GM23338 (cell line): ENCODE measurements around the gene DIP2C. TPM values are rescaled to one million over a fixed set of nuclear protein-coding genes. Genes with fewer than 3 reads are reported as not detected.

Experiments used
- ATAC-seq: fragments of 200-7000 bp; cut with Tn5 transposase; 3 replicates; pipeline ENCODE4 v1.9.1; 2020
- DNase-seq: peaks from one replicate; pipeline ENCODE4 v3.0.0-alpha.2; 2015; ENCODE audit warnings: low spot score
- H2AFZ ChIP-seq: fragments of 200-600 bp; sonication (generic); 2 replicates; pipeline ENCODE4 v1.8.0; 2016; ENCODE audit warnings: antibody characterized with exemption, mild to moderate bottlenecking, moderate library complexity
- H3F3A ChIP-seq: fragments of 200-600 bp; sonication (generic); replicated peaks from 2 replicates; pipeline ENCODE4 v1.8.0; 2017; ENCODE audit warnings: antibody characterized with exemption, mixed run types, low read depth
- H3K27ac ChIP-seq: fragments of 200-600 bp; sonication (generic); 2 replicates; pipeline ENCODE4 v1.6.1; 2016; ENCODE audit warnings: low read depth
- H3K27me3 ChIP-seq: fragments of 200-600 bp; sonication (generic); 2 replicates; pipeline ENCODE4 v1.8.0; 2016; ENCODE audit warnings: mild to moderate bottlenecking, mixed run types, moderate library complexity; ENCODE audit not compliant: insufficient read depth
- H3K36me3 ChIP-seq: fragments of 200-600 bp; sonication (generic); 2 replicates; pipeline ENCODE4 v1.8.0; 2016; ENCODE audit warnings: mild to moderate bottlenecking; ENCODE audit not compliant: insufficient read depth
- H3K4me1 ChIP-seq: fragments of 200-600 bp; sonication (generic); 2 replicates; pipeline ENCODE4 v1.8.0; 2016; ENCODE audit warnings: mild to moderate bottlenecking, moderate library complexity; ENCODE audit not compliant: insufficient read depth
- H3K4me2 ChIP-seq: fragments of 200-600 bp; sonication (generic); 2 replicates; pipeline ENCODE4 v1.7.1; 2017; ENCODE audit warnings: mixed run types
- H3K4me3 ChIP-seq: fragments of 200-600 bp; sonication (generic); 2 replicates; pipeline ENCODE4 v1.6.1; 2016; ENCODE audit warnings: mixed run types
- H3K79me2 ChIP-seq: fragments of 200-600 bp; sonication (generic); replicated peaks from 2 replicates; pipeline ENCODE4 v1.8.0; 2017; ENCODE audit warnings: mild to moderate bottlenecking; ENCODE audit not compliant: insufficient read depth
- H3K9me2 ChIP-seq: fragments of 200-600 bp; sonication (generic); 2 replicates; pipeline ENCODE4 v1.8.0; 2017; ENCODE audit not compliant: insufficient read depth
- H4K20me1 ChIP-seq: fragments of 200-600 bp; sonication (generic); replicated peaks from 2 replicates; pipeline ENCODE4 v1.8.0; 2017; ENCODE audit warnings: mild to moderate bottlenecking; ENCODE audit not compliant: insufficient read depth
- H3K27ac Mint-ChIP-seq: 2 replicates; pipeline ENCODE4 v1.8.0; 2020; ENCODE audit warnings: inconsistent platforms, mild to moderate bottlenecking, moderate library complexity, mixed read lengths
- H3K27me3 Mint-ChIP-seq: 3 replicates; pipeline ENCODE4 v1.8.0; 2022; ENCODE audit warnings: low read depth, mild to moderate bottlenecking, moderate library complexity, mixed read lengths, inconsistent platforms; ENCODE audit not compliant: insufficient read depth, poor library complexity
- H3K36me3 Mint-ChIP-seq: 3 replicates; pipeline ENCODE4 v1.8.0; 2021; ENCODE audit warnings: low read depth, mild to moderate bottlenecking, inconsistent platforms, moderate library complexity, mixed read lengths
- H3K4me1 Mint-ChIP-seq: 3 replicates; pipeline ENCODE4 v1.8.0; 2020; ENCODE audit warnings: mild to moderate bottlenecking, inconsistent platforms, mixed read lengths
- H3K4me3 Mint-ChIP-seq: 3 replicates; pipeline ENCODE4 v1.8.0; 2021; ENCODE audit warnings: moderate library complexity, mild to moderate bottlenecking, inconsistent platforms, mixed read lengths
- H3K9me3 Mint-ChIP-seq: 3 replicates; pipeline ENCODE4 v1.8.0; 2020; ENCODE audit warnings: moderate library complexity, mild to moderate bottlenecking, inconsistent platforms, mixed read lengths
- CREB1 ChIP-seq: fragments of 250-450 bp; sonication (Bioruptor Pico); IDR thresholded peaks from 2 replicates; pipeline ENCODE4 v1.5.0; 2020; ENCODE audit warnings: low read depth, mild to moderate bottlenecking, moderate library complexity
- CTCF ChIP-seq, 2 experiments: fragments of 200-600 bp in 1 of 2; sonication (generic) in 1 of 2; conservative IDR thresholded peaks; 2 replicates each; pipeline versions ENCODE4 v1.5.1 to v1.6.1; 2016 to 2017; ENCODE audit warnings: antibody characterized with exemption in 2 of 2, low read depth in 2 of 2, mild to moderate bottlenecking in 2 of 2, moderate library complexity in 1 of 2
- ETS1 ChIP-seq: IDR thresholded peaks from 2 replicates; pipeline ENCODE4 v1.6.1; 2016; ENCODE audit warnings: antibody characterized with exemption
- EZH2 ChIP-seq: fragments of 200-600 bp; sonication (generic); IDR thresholded peaks from one replicate; pipeline ENCODE4 v1.8.0; 2017; ENCODE audit warnings: antibody characterized with exemption, mild to moderate bottlenecking, low read depth; ENCODE audit not compliant: unreplicated experiment
- EZH2phosphoT487 ChIP-seq: fragments of 200-600 bp; sonication (generic); IDR thresholded peaks from one replicate; pipeline ENCODE4 v1.8.1; 2018; ENCODE audit warnings: antibody characterized with exemption; ENCODE audit not compliant: unreplicated experiment
- JUNB ChIP-seq: IDR thresholded peaks from one replicate; pipeline ENCODE4 v1.6.1; 2016; ENCODE audit warnings: antibody characterized with exemption; ENCODE audit not compliant: unreplicated experiment
- NANOG ChIP-seq: IDR thresholded peaks from 2 replicates; pipeline ENCODE4 v1.6.1; 2016; ENCODE audit warnings: antibody characterized with exemption, borderline replicate concordance
- POLR2AphosphoS5 ChIP-seq: IDR thresholded peaks from 2 replicates; pipeline ENCODE4 v1.6.1; 2016; ENCODE audit warnings: antibody characterized with exemption, low read depth
- REST ChIP-seq: IDR thresholded peaks from one replicate; pipeline ENCODE4 v1.6.1; 2018; ENCODE audit warnings: antibody characterized with exemption; ENCODE audit not compliant: unreplicated experiment
- STAT1 ChIP-seq: IDR thresholded peaks from one replicate; pipeline ENCODE4 v1.6.1; 2016; ENCODE audit warnings: antibody characterized with exemption; ENCODE audit not compliant: unreplicated experiment
- ZNF114 ChIP-seq: fragments of 250-450 bp; sonication (Bioruptor Pico); IDR thresholded peaks from 2 replicates; pipeline ENCODE4 v1.5.0; 2020; ENCODE audit warnings: mild to moderate bottlenecking, moderate library complexity
- ZNF331 ChIP-seq: fragments of 250-450 bp; sonication (Bioruptor Pico); IDR thresholded peaks from 2 replicates; pipeline ENCODE4 v1.5.0; 2020; ENCODE audit warnings: low read depth, mild to moderate bottlenecking, moderate library complexity
- ZNF462 ChIP-seq: fragments of 250-450 bp; sonication (Bioruptor Pico); IDR thresholded peaks from 2 replicates; pipeline ENCODE4 v1.5.0; 2020; ENCODE audit warnings: mild to moderate bottlenecking, moderate library complexity
- polyA plus RNA-seq: library from polyadenylated mRNA; unstranded; fragments of >200 nt; fragmentation: Nextera tagmentation; extraction: Ambion mirVana; gene quantifications from 2 replicates; pipeline ENCODE4 v1.2.1, GENCODE V29; 2016
- total RNA-seq: library from RNA; depleted of rRNA; stranded (reverse); fragments of >200 nt; shearing (Covaris generic); gene quantifications from 2 replicates; pipeline ENCODE4 v1.2.3, GENCODE V29; 2014

The DIP2C gene
- total and polyA plus RNA-seq, 2 experiments from 2014 or later = 5.1 to 7.7 TPM

GRCh38 chr10:641149-642010 lies 48.1 kb downstream of the DIP2C start:
- Histone ChIP-seq H3K4me3 (no peak overlapping the region), H3F3A (no peaks in the 10 kb centered on the region), H2AFZ (no peak overlapping the region), H3K4me2 (no peak overlapping the region), H3K36me3 (no peaks in the 10 kb centered on the region), H3K27me3 (no peaks in the 10 kb centered on the region), H3K4me1 (peaks cover 6% of the 10 kb centered on the region; the same call in 1 of the 2 replicates), H3K27ac (no peak overlapping the region), H3K79me2 (peaks cover 34% of the 10 kb centered on the region), H4K20me1 (peaks cover 13% of the 10 kb centered on the region), H3K9me2 (no peaks in the 10 kb centered on the region)
- H3K36me3 Mint-ChIP-seq = peaks cover 12% of the 10 kb centered on the region
- DNase-seq (no peak), ATAC-seq (no peak)
- H3K27ac Mint-ChIP-seq = no peak overlapping the region
- no peak overlapping the region for H3K4me3 Mint-ChIP-seq
- H3K27me3 Mint-ChIP-seq = peaks cover 8% of the 10 kb centered on the region
- peaks cover 16% of the 10 kb centered on the region for H3K4me1 Mint-ChIP-seq
- peaks cover 5% of the 10 kb centered on the region for H3K9me3 Mint-ChIP-seq
- no peak for TF ChIP-seq POLR2AphosphoS5
- no peak for TF ChIP-seq ZNF114 (CRISPR knock-in tag)
- no peak for TF ChIP-seq REST
- TF ChIP-seq CREB1 (CRISPR knock-in tag) = no peak
- TF ChIP-seq STAT1 = no peak
- no peak for TF ChIP-seq EZH2phosphoT487
- no peak for TF ChIP-seq ZNF331 (CRISPR knock-in tag)
- no peak for TF ChIP-seq NANOG
- no peak for TF ChIP-seq ZNF462
- no peak for TF ChIP-seq EZH2
- TF ChIP-seq ETS1 = no peak
- no peak for TF ChIP-seq CTCF (conservative IDR thresholded peaks at IDR 0.05; ENCODE audit: low read depth in 2 of 2)
- no peak for TF ChIP-seq JUNB
